ENCODE data around the gene BRINP2.

The BRINP2 gene

GRCh38 chr1:177219554-177220458 is 49.0 kb downstream of the BRINP2 start:
- no peak for DNase-seq (ENCODE audit: low read depth)

GRCh38 chr1:177223359-177223758 is 52.6 kb downstream of the BRINP2 start:
- DNase-seq (ENCODE audit: low read depth) = no peak

GRCh38 chr1:177227978-177228692 is 57.4 kb downstream of the BRINP2 start:
- no peak for DNase-seq (ENCODE audit: low read depth)

GRCh38 chr1:177228693-177229065 is 57.9 kb downstream of the BRINP2 start:
- no peak for DNase-seq (ENCODE audit: low read depth)

GRCh38 chr1:177229781-177230180 is 59.0 kb downstream of the BRINP2 start:
- no peak for DNase-seq (ENCODE audit: low read depth)

- no peak for DNase-seq (ENCODE audit: low read depth)
Measured at GRCh38 chr1:177230228-177231016, 59.7 kb downstream of the BRINP2 start.

- no peak for DNase-seq (ENCODE audit: low read depth)
Measured at GRCh38 chr1:177235350-177235749, 64.6 kb downstream of the BRINP2 start.

- DNase-seq (ENCODE audit: low read depth) = no peak
Measured at GRCh38 chr1:177236962-177237361, 66.2 kb downstream of the BRINP2 start.

- DNase-seq (ENCODE audit: low read depth) = no peak
Measured at GRCh38 chr1:177238967-177239366, 68.2 kb downstream of the BRINP2 start.

- no peak for DNase-seq (ENCODE audit: low read depth)
Measured at GRCh38 chr1:177239792-177240191, 69.0 kb downstream of the BRINP2 start.

- no peak for DNase-seq (ENCODE audit: low read depth)
Measured at GRCh38 chr1:177243773-177244172, 73.0 kb downstream of the BRINP2 start.

GRCh38 chr1:177246710-177247580 is 76.2 kb downstream of the BRINP2 start:
- no peak for DNase-seq (ENCODE audit: low read depth)

GRCh38 chr1:177247623-177248176 is 76.9 kb downstream of the BRINP2 start:
- no peak for DNase-seq (ENCODE audit: low read depth)

GRCh38 chr1:177248258-177248657 is 77.5 kb downstream of the BRINP2 start:
- DNase-seq (ENCODE audit: low read depth) = no peak

GRCh38 chr1:177249231-177249630 is 78.5 kb downstream of the BRINP2 start:
- no peak for DNase-seq (ENCODE audit: low read depth)

GRCh38 chr1:177252877-177253276 is 82.1 kb downstream of the BRINP2 start:
- DNase-seq (ENCODE audit: low read depth) = no peak

- no peak for DNase-seq (ENCODE audit: low read depth)
Measured at GRCh38 chr1:177255411-177255810, 84.7 kb downstream of the BRINP2 start.

- no peak for DNase-seq (ENCODE audit: low read depth)
Measured at GRCh38 chr1:177256153-177257075, 85.7 kb downstream of the BRINP2 start.

GRCh38 chr1:177257128-177257527 is 86.4 kb downstream of the BRINP2 start:
- no peak for DNase-seq (ENCODE audit: low read depth)

- DNase-seq (ENCODE audit: low read depth) = no peak
Measured at GRCh38 chr1:177257576-177257975, 86.8 kb downstream of the BRINP2 start.

Measured in CMK (cell line).